Urinary bladder (tissue), 4 donors: ENCODE data around the gene PITPNC1. TPM values are rescaled to one million over a fixed set of nuclear protein-coding genes. Genes with fewer than 3 reads are reported as not detected.
"Not testable (repeated sequence)": the region's sequence is repeated elsewhere in the genome, so short reads cannot be mapped to it uniquely, and the experiment has no call there.

Experiments
- DNase-seq: peaks from one replicate; pipeline ENCODE4 v3.0.0-alpha.2; 2015; ENCODE audit errors: extremely low spot score
- H3K27ac ChIP-seq: one replicate; pipeline ENCODE4 v1.5.1; 2013; ENCODE audit warnings: low read depth, mild to moderate bottlenecking, moderate library complexity
- H3K36me3 ChIP-seq: one replicate; pipeline ENCODE4 v1.6.1; 2013; ENCODE audit warnings: mild to moderate bottlenecking, moderate library complexity; ENCODE audit not compliant: insufficient read depth
- H3K4me1 ChIP-seq: one replicate; pipeline ENCODE4 v1.6.1; 2013; ENCODE audit warnings: mild to moderate bottlenecking, moderate library complexity; ENCODE audit not compliant: insufficient read depth
- H3K4me3 ChIP-seq: one replicate; pipeline ENCODE4 v1.5.1; 2013; ENCODE audit warnings: low read depth, low read length
- WGBS: extraction: QIAGEN DNeasy Blood & Tissue Kit; methylation state at CpG from one replicate; pipeline ENCODE4 v1.1.7; 2013; 5-methylcytosine and 5-hydroxymethylcytosine counted together
- polyA plus RNA-seq: library from polyadenylated mRNA; stranded (reverse); fragments of 200-250 nt; gene quantifications from one replicate; pipeline ENCODE4 v1.2.3, GENCODE V29; 2013
- total RNA-seq: library from RNA; depleted of rRNA; stranded (reverse); fragments of >200 nt; gene quantifications from one replicate; pipeline ENCODE4 v1.2.3, GENCODE V29; 2014
- donor health status: healthy with polysubstance abuse.
- donor health status: healthy.

The PITPNC1 gene
- total and polyA plus RNA-seq, 2 donors: 9.3 to 13.4 TPM

DNA sequence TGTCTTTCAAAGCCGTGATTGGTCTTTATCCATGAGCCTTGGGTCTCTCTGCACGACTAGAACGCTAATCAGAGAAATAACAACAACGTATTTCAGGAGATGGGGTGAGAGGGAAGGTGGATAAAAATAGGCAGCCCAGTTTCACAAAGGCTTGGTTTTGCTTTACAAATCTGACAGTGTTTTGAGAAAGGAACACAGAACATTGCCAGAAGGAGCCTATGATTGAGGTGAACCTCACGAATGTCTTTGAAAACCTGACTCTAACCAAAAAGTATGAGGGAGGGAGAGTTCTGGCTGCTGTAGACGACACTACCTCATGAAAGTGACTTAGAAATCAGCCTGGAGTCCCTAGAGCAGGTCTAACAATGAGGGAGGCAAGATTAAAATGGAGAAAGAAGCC, 302.6 kb downstream of the PITPNC1 start:
- no peak for DNase-seq
- 90% methylated on average over 6 of the region's 6 CpGs for WGBS
- Histone ChIP-seq H3K27ac (no peak overlapping the region), H3K36me3 (peaks cover 3% of the 10 kb centered on the region), H3K4me1 (no peaks in the 10 kb centered on the region), H3K4me3 (no peak overlapping the region)

DNA sequence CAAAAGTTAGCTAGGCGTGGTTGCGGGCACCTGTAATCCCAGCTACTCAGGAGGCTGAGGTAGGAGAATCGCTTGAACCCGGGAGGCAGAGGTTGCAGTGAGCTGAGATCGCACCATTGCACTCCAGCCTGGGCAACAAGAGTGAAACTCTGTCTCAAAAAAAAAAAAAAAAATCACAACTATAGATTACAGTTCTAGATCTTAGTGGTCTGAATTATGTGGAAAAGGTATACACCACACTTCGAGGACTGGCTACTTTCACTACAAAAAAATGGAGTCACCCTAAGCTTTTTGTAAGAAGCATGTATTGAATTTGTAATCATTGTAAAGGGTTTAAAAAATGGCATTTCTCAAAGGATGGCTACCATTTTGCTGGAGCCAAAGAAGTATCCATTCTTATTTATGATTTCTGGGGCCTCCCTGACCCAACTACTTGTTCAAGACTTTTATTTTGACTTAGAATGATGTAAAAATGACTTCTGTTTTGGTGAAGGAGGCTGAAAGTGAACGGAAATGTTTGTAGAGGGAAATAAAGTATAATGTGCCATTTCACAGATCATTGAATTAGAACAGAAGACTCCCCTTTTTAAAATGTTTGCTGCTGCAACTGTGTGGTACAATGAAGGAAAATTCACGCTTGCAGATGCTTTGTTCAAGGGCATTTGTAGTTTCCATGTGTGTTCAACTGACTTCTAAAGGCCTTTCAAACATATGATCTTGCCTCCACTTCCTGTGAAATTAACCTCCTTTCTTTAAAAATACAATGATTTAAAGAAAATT, 303.6 kb downstream of the PITPNC1 start:
- Histone ChIP-seq H3K4me1 (no peaks in the 10 kb centered on the region), H3K4me3 (no peak overlapping the region), H3K27ac (no peak overlapping the region), H3K36me3 (peaks cover 3% of the 10 kb centered on the region)
- no peak for DNase-seq
- 95% methylated on average over 8 of the region's 8 CpGs for WGBS

DNA sequence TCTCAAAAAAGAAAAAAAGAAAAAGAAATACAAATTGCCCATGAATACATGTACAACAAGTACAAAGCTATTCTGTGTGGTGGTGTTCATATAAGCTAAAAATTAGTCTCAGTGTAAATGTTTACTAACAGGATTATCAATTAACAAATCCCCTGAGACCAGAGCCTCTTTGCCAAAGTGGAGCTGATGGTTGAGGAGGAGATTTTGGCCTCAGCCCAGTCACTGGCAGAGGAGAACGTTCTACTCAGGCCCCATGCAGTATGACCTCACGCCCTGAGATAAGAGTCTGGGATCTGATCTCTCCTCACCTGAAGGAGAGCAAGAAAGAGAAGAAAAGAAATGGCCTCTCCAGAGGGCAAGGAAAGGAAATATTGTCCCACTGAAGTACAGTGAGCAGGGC, 305.1 kb downstream of the PITPNC1 start:
- Histone ChIP-seq H3K4me1 (no peaks in the 10 kb centered on the region), H3K27ac (no peak overlapping the region), H3K4me3 (no peak overlapping the region), H3K36me3 (no peaks in the 10 kb centered on the region)
- 60% methylated on average over 2 of the region's 2 CpGs for WGBS
- no peak for DNase-seq

GRCh38 chr17:67685351-67685750, 308.3 kb downstream of the PITPNC1 start:
- Histone ChIP-seq H3K36me3 (peaks cover 4% of the 10 kb centered on the region), H3K27ac (no peak overlapping the region), H3K4me3 (no peak overlapping the region), H3K4me1 (no peaks in the 10 kb centered on the region)
- no peak for DNase-seq
- WGBS: 88% methylated on average over 3 of the region's 3 CpGs

GRCh38 chr17:67686241-67686640, 309.2 kb downstream of the PITPNC1 start:
- no peak overlapping the region for H3K4me3 ChIP-seq
- WGBS: 82% methylated on average over 2 of the region's 2 CpGs
- no peak overlapping the region for H3K27ac ChIP-seq
- H3K36me3 ChIP-seq: peaks cover 4% of the 10 kb centered on the region
- DNase-seq: no peak
- H3K4me1 ChIP-seq: no peaks in the 10 kb centered on the region

DNA sequence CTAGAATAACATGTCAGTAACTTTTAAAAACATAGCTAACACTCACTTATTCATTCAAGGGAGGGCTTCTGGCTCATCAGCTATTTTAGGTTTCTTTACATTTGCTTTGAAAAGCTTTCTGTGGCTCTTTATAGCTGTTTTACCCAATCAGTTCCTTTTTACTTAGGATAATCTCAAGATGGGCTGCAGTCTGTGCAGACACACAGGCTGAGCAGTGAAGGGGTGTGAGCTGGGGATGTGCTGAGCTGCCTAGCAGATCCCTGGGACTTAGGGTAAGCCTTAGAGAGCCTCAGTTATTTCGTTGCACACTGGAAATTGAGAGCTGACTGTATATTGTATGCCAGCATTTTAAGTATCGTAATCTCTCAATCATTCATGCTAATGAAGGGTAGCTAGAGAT, 310.4 kb downstream of the PITPNC1 start:
- no peak for DNase-seq
- Histone ChIP-seq H3K4me1 (no peaks in the 10 kb centered on the region), H3K36me3 (peaks cover 4% of the 10 kb centered on the region), H3K4me3 (no peak overlapping the region), H3K27ac (no peak overlapping the region)
- 66% methylated on average over 2 of the region's 2 CpGs for WGBS

- 37% methylated on average over 2 of the region's 2 CpGs for WGBS
- Histone ChIP-seq H3K27ac (no peak overlapping the region), H3K4me1 (no peaks in the 10 kb centered on the region), H3K36me3 (peaks cover 4% of the 10 kb centered on the region), H3K4me3 (no peak overlapping the region)
- peak; percentile 59 for DNase-seq
These were observed 312.6 kb downstream of the PITPNC1 start for GRCh38 chr17:67689534-67690177.

GRCh38 chr17:67693811-67694210, 316.7 kb downstream of the PITPNC1 start:
- H3K4me1 ChIP-seq: no peaks in the 10 kb centered on the region
- no peak for DNase-seq
- no peaks in the 10 kb centered on the region for H3K36me3 ChIP-seq
- H3K4me3 ChIP-seq: no peak overlapping the region
- H3K27ac ChIP-seq: no peak overlapping the region

DNA sequence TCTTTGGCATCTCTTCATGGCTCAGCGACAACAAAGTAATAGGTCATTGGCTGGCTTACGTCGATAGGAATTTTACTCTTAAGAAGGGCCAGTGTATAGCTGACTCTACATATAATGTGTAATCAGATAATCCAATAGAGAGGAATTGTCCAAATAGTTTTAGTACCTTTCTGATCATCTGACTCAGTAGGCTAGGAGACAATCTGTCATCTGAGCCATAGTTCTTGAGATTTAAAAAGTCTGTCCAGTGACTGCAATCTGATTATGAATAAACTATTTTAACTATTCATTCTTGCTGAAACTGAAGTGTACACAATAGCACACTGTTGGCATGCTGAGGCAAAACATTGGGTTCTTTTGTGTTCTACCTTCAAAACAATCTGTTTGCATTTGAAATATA, 319.3 kb downstream of the PITPNC1 start:
- Histone ChIP-seq H3K36me3 (no peaks in the 10 kb centered on the region), H3K4me1 (no peaks in the 10 kb centered on the region), H3K4me3 (no peak overlapping the region), H3K27ac (no peak overlapping the region)
- DNase-seq: no peak
- WGBS: 61% methylated on average over 3 of the region's 3 CpGs

- DNase-seq: no peak
- Histone ChIP-seq H3K4me1 (no peaks in the 10 kb centered on the region), H3K27ac (no peak overlapping the region), H3K4me3 (no peak overlapping the region), H3K36me3 (no peaks in the 10 kb centered on the region)
- WGBS: 62% methylated on average over 4 of the region's 4 CpGs
These were observed 319.9 kb downstream of the PITPNC1 start for GRCh38 chr17:67696853-67697498.

GRCh38 chr17:67700037-67700724, 323.1 kb downstream of the PITPNC1 start:
- H3K27ac ChIP-seq: no peak overlapping the region
- 66% methylated on average over 5 of the region's 5 CpGs for WGBS
- H3K4me3 ChIP-seq: no peak overlapping the region
- H3K4me1 ChIP-seq: no peaks in the 10 kb centered on the region
- DNase-seq: no peak
- H3K36me3 ChIP-seq: no peaks in the 10 kb centered on the region

DNA sequence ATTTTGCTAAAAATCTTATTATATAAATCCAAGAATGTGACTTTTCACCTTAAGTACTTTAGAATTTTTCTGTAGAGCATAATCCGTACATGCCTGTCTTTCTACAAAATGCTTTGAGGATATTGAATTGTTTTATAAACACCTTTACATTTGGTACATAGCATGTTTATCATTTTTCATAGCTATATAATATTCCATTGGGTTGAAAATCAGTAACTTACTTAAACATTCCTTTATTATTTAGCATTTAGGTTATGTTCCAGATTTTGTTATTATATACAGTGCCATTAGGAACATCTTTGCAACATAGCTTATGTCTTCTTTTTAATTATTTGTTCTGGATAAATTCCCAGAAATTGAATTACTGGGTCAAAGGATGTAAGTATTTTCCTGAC, 323.6 kb downstream of the PITPNC1 start:
- Histone ChIP-seq H3K27ac (no peak overlapping the region), H3K4me3 (no peak overlapping the region), H3K4me1 (no peaks in the 10 kb centered on the region), H3K36me3 (no peaks in the 10 kb centered on the region)
- DNase-seq: no peak
- WGBS: 90% methylated on average over 1 of the region's 1 CpG

- not testable (repeated sequence) for H3K4me1 ChIP-seq, H3K4me3 ChIP-seq, DNase-seq, H3K27ac ChIP-seq, H3K36me3 ChIP-seq
- 92% methylated on average over 8 of the region's 8 CpGs for WGBS
These were observed 325.8 kb downstream of the PITPNC1 start for GRCh38 chr17:67702861-67703260.
